HG02763 (cell line): Measurements from ENCODE around the gene RBFOX1.

Experiments
- ATAC-seq: cut with Tn5 transposase; IDR thresholded peaks from one replicate; pipeline ENCODE4 v1.9.1; 2021; ENCODE audit warnings: mild to moderate bottlenecking, moderate library complexity; ENCODE audit not compliant: unreplicated experiment

The RBFOX1 gene

GRCh38 chr16:7408700-7409365 lies 76.2 kb downstream of the RBFOX1 start:
- no peak for ATAC-seq

GRCh38 chr16:7419441-7419840 lies 86.8 kb downstream of the RBFOX1 start:
- ATAC-seq: no peak

- no peak for ATAC-seq
Measured at GRCh38 chr16:7420079-7420478, 87.4 kb downstream of the RBFOX1 start.

- ATAC-seq: no peak
Measured at GRCh38 chr16:7420843-7421242, 88.2 kb downstream of the RBFOX1 start.

- ATAC-seq: no peak
Measured at GRCh38 chr16:7421578-7421977, 88.9 kb downstream of the RBFOX1 start.

GRCh38 chr16:7422036-7422888 lies 89.6 kb downstream of the RBFOX1 start:
- ATAC-seq: no peak

GRCh38 chr16:7423434-7424044 lies 90.9 kb downstream of the RBFOX1 start:
- no peak for ATAC-seq

GRCh38 chr16:7426161-7426560 lies 93.5 kb downstream of the RBFOX1 start:
- no peak for ATAC-seq

GRCh38 chr16:7431723-7432122 lies 99.1 kb downstream of the RBFOX1 start:
- no peak for ATAC-seq

- no peak for ATAC-seq
Measured at GRCh38 chr16:7436306-7436705, 103.7 kb downstream of the RBFOX1 start.

- no peak for ATAC-seq
Measured at GRCh38 chr16:7437135-7437804, 104.6 kb downstream of the RBFOX1 start.

GRCh38 chr16:7437843-7438242 lies 105.2 kb downstream of the RBFOX1 start:
- no peak for ATAC-seq

- ATAC-seq: no peak
Measured at GRCh38 chr16:7438601-7439000, 106.0 kb downstream of the RBFOX1 start.

- no peak for ATAC-seq
Measured at GRCh38 chr16:7439518-7439917, 106.9 kb downstream of the RBFOX1 start.

GRCh38 chr16:7440886-7441400 lies 108.3 kb downstream of the RBFOX1 start:
- ATAC-seq: no peak

GRCh38 chr16:7442050-7442449 lies 109.4 kb downstream of the RBFOX1 start:
- ATAC-seq: no peak

GRCh38 chr16:7443142-7443541 lies 110.5 kb downstream of the RBFOX1 start:
- no peak for ATAC-seq

- ATAC-seq: no peak
Measured at GRCh38 chr16:7443648-7444365, 111.2 kb downstream of the RBFOX1 start.

- ATAC-seq: no peak
Measured at GRCh38 chr16:7449306-7449705, 116.7 kb downstream of the RBFOX1 start.

GRCh38 chr16:7449808-7450207 lies 117.2 kb downstream of the RBFOX1 start:
- no peak for ATAC-seq
